ENCODE measurements around the gene TEX26.

- TF ChIP-seq POLR2A (conservative IDR thresholded peaks at IDR 0.05) (no peak), EZH2 (IDR thresholded peaks at IDR 0.05; ENCODE audit: borderline replicate concordance, low read depth, low read length) (no peak), CHD1 (IDR thresholded peaks at IDR 0.05; ENCODE audit: low read length) (no peak), ZNF318 (IDR thresholded peaks at IDR 0.05; ENCODE audit: borderline replicate concordance in 1 of 2, low read depth in 1 of 2) (no peak), TCFL5 (CRISPR knock-in tag; conservative IDR thresholded peaks at IDR 0.05) (no peak), MTA2 (IDR thresholded peaks at IDR 0.05; ENCODE audit: low read depth) (no peak), U2AF2 (optimal IDR thresholded peaks at IDR 0.05; ENCODE audit: low read depth, low read length) (no peak), ZSCAN29 (IDR thresholded peaks at IDR 0.05) (no peak)
Observed at GRCh38 chr13:30908416-30908980, 24.0 kb upstream of the TEX26 start.

Measured in K562 (cell line).